ENCODE measurements around the gene ADGRA3. TPM values are rescaled to one million over a fixed set of nuclear protein-coding genes. Genes with fewer than 3 reads are reported as not detected.

ADGRA3 gene
- total RNA-seq, 2 donors from 2014 or later, result 27.8 to 28.3 TPM

DNA sequence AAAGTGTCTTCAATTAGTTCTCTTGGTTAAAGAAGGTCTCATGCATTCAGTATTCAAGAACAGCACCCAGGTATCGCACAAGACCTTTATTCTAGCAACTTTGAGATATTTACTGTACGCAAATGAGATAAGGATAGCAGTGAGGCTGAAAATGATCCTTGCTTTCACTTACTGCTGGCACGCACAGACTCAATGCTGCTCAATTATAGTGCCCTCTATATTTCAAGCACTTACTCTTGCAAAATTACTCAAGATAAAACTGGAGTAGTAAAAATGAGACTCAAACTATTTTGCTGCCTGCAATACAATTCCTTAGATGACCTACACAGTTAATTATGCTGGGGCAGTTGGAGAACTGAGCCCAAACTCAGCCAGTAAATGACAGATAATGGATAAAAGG lies 60.9 kb downstream of the ADGRA3 start:
- DNase-seq (ENCODE audit: low spot score), result no peak
- H3K27ac ChIP-seq, result no peak overlapping the region
- H3K36me3 ChIP-seq, result no peaks in the 10 kb centered on the region
- H3K4me3 ChIP-seq, result no peak overlapping the region
- no peaks in the 10 kb centered on the region for H3K9me3 ChIP-seq
- TF ChIP-seq, protein P1, sequence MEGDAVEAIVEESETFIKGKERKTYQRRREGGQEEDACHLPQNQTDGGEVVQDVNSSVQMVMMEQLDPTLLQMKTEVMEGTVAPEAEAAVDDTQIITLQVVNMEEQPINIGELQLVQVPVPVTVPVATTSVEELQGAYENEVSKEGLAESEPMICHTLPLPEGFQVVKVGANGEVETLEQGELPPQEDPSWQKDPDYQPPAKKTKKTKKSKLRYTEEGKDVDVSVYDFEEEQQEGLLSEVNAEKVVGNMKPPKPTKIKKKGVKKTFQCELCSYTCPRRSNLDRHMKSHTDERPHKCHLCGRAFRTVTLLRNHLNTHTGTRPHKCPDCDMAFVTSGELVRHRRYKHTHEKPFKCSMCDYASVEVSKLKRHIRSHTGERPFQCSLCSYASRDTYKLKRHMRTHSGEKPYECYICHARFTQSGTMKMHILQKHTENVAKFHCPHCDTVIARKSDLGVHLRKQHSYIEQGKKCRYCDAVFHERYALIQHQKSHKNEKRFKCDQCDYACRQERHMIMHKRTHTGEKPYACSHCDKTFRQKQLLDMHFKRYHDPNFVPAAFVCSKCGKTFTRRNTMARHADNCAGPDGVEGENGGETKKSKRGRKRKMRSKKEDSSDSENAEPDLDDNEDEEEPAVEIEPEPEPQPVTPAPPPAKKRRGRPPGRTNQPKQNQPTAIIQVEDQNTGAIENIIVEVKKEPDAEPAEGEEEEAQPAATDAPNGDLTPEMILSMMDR (IDR thresholded peaks at IDR 0.05), result no peak
- no peaks in the 10 kb centered on the region for H3K27me3 ChIP-seq
- H3K4me1 ChIP-seq, result peaks cover 0 to 8% of the 10 kb centered on the region in 2 donors

- H3K4me3 ChIP-seq, result no peak overlapping the region
- H3K4me1 ChIP-seq, result peaks cover 0 to 8% of the 10 kb centered on the region in 2 donors
- DNase-seq (ENCODE audit: low spot score), result no peak
- H3K9me3 ChIP-seq, result no peaks in the 10 kb centered on the region
- no peaks in the 10 kb centered on the region for H3K36me3 ChIP-seq
- H3K27me3 ChIP-seq, result no peaks in the 10 kb centered on the region
- H3K27ac ChIP-seq, result no peak overlapping the region
- TF ChIP-seq, protein P1 (IDR thresholded peaks at IDR 0.05), result no peak
Observed at GRCh38 chr4:22454216-22454838, 61.5 kb downstream of the ADGRA3 start.

DNA sequence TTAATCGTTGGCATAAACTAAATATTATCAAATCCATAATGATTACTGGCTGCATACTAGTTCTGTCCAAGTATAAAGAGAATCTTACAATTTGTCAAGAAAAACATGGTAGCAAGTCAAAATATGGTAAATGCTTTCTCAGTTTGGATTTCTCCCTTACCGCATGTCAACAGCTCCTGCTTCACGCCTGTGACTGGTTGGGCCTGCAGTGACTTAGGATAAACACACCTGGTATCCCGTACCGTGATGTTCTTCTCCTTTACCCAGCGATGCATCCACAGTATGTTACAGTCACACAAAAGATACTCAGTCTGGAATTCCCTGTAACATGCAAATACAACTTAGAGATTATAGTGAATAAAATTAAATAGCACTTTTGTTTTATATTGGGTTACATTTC lies 71.1 kb downstream of the ADGRA3 start:
- Histone ChIP-seq H3K27ac (no peak overlapping the region), H3K27me3 (no peaks in the 10 kb centered on the region), H3K9me3 (no peaks in the 10 kb centered on the region), H3K36me3 (peaks cover 25% of the 10 kb centered on the region), H3K4me1 (no peaks in the 10 kb centered on the region), H3K4me3 (no peak overlapping the region)
- TF ChIP-seq, protein P1 (IDR thresholded peaks at IDR 0.05), result no peak
- DNase-seq (ENCODE audit: low spot score), result no peak

GRCh38 chr4:22442956-22443355 lies 72.9 kb downstream of the ADGRA3 start:
- Histone ChIP-seq H3K4me1 (no peaks in the 10 kb centered on the region), H3K9me3 (no peaks in the 10 kb centered on the region), H3K4me3 (no peak overlapping the region), H3K36me3 (peaks cover 28% of the 10 kb centered on the region), H3K27ac (no peak overlapping the region), H3K27me3 (no peaks in the 10 kb centered on the region)
- TF ChIP-seq, protein P1 (IDR thresholded peaks at IDR 0.05), result no peak
- DNase-seq (ENCODE audit: low spot score), result no peak

DNA sequence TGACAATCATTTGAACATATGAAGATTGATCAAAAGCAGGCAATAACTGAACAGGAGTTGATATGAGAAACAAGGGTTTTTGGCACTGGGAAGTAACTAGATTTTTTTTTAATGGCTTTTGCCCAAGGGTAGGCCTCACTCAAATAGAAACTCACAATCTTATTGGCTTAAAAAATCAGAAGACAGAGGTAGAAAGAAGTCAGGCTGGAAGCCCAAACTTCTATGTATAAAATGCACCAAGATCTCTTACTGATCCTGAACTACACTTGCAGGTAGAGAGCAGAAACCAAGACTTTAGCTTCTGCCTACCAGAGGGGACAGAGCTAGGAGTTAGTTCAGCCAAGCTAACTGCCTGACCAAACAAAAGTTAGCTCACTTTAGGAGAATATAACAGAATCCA lies 74.9 kb downstream of the ADGRA3 start:
- H3K4me3 ChIP-seq, result no peak overlapping the region
- TF ChIP-seq, protein P1 (IDR thresholded peaks at IDR 0.05), result no peak
- H3K36me3 ChIP-seq, result peaks cover 25% of the 10 kb centered on the region
- no peaks in the 10 kb centered on the region for H3K27me3 ChIP-seq
- H3K4me1 ChIP-seq, result no peaks in the 10 kb centered on the region
- DNase-seq (ENCODE audit: low spot score), result no peak
- H3K27ac ChIP-seq, result no peak overlapping the region
- no peaks in the 10 kb centered on the region for H3K9me3 ChIP-seq

DNA sequence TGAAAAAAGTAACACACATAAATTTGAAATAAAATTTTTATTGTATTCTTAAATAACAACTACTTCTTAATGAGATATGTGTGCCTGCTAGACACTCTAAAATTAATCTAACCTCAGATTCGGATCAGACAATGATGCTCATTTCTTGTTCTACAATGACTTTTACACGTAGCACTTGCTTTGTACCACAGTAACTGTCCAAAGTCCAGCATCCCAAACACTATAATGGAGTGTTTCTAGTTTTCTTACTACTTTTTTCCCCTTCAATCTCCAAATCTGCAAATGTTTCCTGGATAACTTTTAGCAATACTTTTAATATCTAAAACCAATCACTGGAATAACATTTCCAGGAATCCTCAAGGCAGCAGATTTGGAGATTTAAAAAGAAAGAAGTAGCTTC lies 75.9 kb downstream of the ADGRA3 start:
- H3K36me3 ChIP-seq, result peaks cover 24% of the 10 kb centered on the region
- no peaks in the 10 kb centered on the region for H3K27me3 ChIP-seq
- TF ChIP-seq, protein P1 (IDR thresholded peaks at IDR 0.05), result no peak

More for the DNA sequence above, 75.9 kb downstream of the ADGRA3 start:
- DNase-seq (ENCODE audit: low spot score), result no peak
- Histone ChIP-seq H3K9me3 (no peaks in the 10 kb centered on the region), H3K4me3 (no peak overlapping the region), H3K27ac (no peak overlapping the region), H3K4me1 (no peaks in the 10 kb centered on the region)

Measured in right atrium auricular region (tissue), 2 donors.